Transverse colon (tissue), 4 donors: ENCODE measurements around the gene AGBL4. TPM values are rescaled to one million over a fixed set of nuclear protein-coding genes. Genes with fewer than 3 reads are reported as not detected.

Experiments
- DNase-seq: peaks from one replicate; pipeline ENCODE4 v3.0.0-alpha.2; 2019
- H3K27ac ChIP-seq, 4 donors: fragments of 200-600 bp; sonication (generic); 2 replicates each; pipeline ENCODE4 v1.5.1; 2016 to 2018; ENCODE audit warnings: inconsistent platforms in 4 of 4
- H3K27me3 ChIP-seq: fragments of 200-600 bp; sonication (generic); 2 replicates; pipeline ENCODE4 v1.5.1; 2017; ENCODE audit warnings: inconsistent platforms
- H3K36me3 ChIP-seq, 4 donors: fragments of 200-600 bp; sonication (generic); 2 replicates each; pipeline ENCODE4 v1.5.1; 2017 to 2019; ENCODE audit warnings: inconsistent platforms in 4 of 4
- H3K4me1 ChIP-seq, 4 donors: fragments of 200-600 bp; sonication (generic); 2 replicates each; pipeline ENCODE4 v1.5.1; 2017 to 2020; ENCODE audit warnings: inconsistent platforms in 4 of 4
- H3K4me3 ChIP-seq, 4 donors: fragments of 200-600 bp; sonication (generic); 1 replicate in 1 of 4; 2 replicates in 3 of 4; pipeline versions ENCODE4 v1.5.1 to v1.6.1; 2017 to 2019; ENCODE audit warnings: inconsistent platforms in 4 of 4
- H3K9me3 ChIP-seq, 2 donors: fragments of 200-600 bp; sonication (generic); 2 replicates each; pipeline ENCODE4 v1.5.1; 2017 to 2019; ENCODE audit warnings: inconsistent platforms in 2 of 2
- CTCF ChIP-seq, 5 experiments: fragments of 200-600 bp in 3 of 5; fragments of 450-650 bp in 2 of 5; sonication (generic) in 3 of 5; IDR thresholded peaks; 1 replicate in 2 of 5; 2 replicates in 3 of 5; pipeline ENCODE4 v1.5.1; 2016 to 2017; ENCODE audit warnings: antibody characterized with exemption in 5 of 5, inconsistent platforms in 3 of 5, mild to moderate bottlenecking in 2 of 5, moderate library complexity in 1 of 5
- EP300 ChIP-seq: sonication (generic); formaldehyde crosslinking; IDR thresholded peaks from one replicate; pipeline ENCODE4 v1.6.1; 2017; ENCODE audit warnings: antibody characterized with exemption, low read depth
- POLR2A ChIP-seq: fragments of 450-650 bp; IDR thresholded peaks from one replicate; pipeline ENCODE4 v1.6.1; 2016; ENCODE audit warnings: antibody characterized with exemption, mild to moderate bottlenecking, moderate library complexity
- POLR2AphosphoS5 ChIP-seq, 3 donors: sonication (generic); formaldehyde crosslinking; IDR thresholded peaks; one replicate each; pipeline ENCODE4 v1.6.1; 2016; ENCODE audit warnings: antibody characterized with exemption in 3 of 3
- WGBS, 2 donors: methylation state at CpG; one replicate each; pipeline ENCODE4 v1.1.5; 2018; ENCODE audit warnings: low coverage in 1 of 2; 5-methylcytosine and 5-hydroxymethylcytosine counted together
- in situ Hi-C, 4 donors: fragments of 200-750 bp; cut with MboI; loops; one replicate each; pipeline versions ENCODE4 v1.15.0 to v1.15.1; 2017; ENCODE audit warnings: low sequenced_read_pairs in 3 of 4, low pct_ligation_motif_present in 1 of 4, low pct_unique_long_range_greater_than_20kb in 1 of 4
- intact Hi-C: fragments of 100-400 bp; cut with DNase I; formaldehyde crosslinking; loops from one replicate; pipeline ENCODE4 v1.15.1; 2023; ENCODE audit warnings: low total_unique reads
- total RNA-seq, 4 donors: library from RNA; depleted of rRNA; stranded (reverse); fragments of >200 nt; gene quantifications; one replicate each; pipeline ENCODE4 v1.1.0, GENCODE V29; 2016

AGBL4 gene
- total RNA-seq, 4 donors from 2014 or later: 0.82 TPM; not detected in 3

- Histone ChIP-seq H3K27me3 (no peaks in the 10 kb centered on the region), H3K4me3 (no peak overlapping the region), H3K36me3 (no peaks in the 10 kb centered on the region), H3K27ac (no peak overlapping the region), H3K9me3 (no peaks in the 10 kb centered on the region), H3K4me1 (no peaks in the 10 kb centered on the region)
- DNase-seq: no peak
- TF ChIP-seq POLR2A (no peak), EP300 (no peak), CTCF (IDR thresholded peaks at IDR 0.05) (no peak), POLR2AphosphoS5 (IDR thresholded peaks at IDR 0.05) (no peak)
- 58 to 60% methylated on average over 2 to 3 of the region's 3 CpGs for WGBS, 2 donors
- in situ Hi-C loops (loop anchor here in 1 of 4 donors (25.0 kb wide), 1 partner anchor 241 kb away; no protein-coding TSS in a partner anchor), intact Hi-C loops (no loop called here)
These were observed 1452.3 kb downstream of the AGBL4 start for GRCh38 chr1:48571303-48571987.

- H3K27me3 ChIP-seq: no peaks in the 10 kb centered on the region
- no peak for DNase-seq
- WGBS, 2 donors: 54 to 58% methylated on average over 5 to 7 of the region's 7 CpGs
These were observed 1453.2 kb downstream of the AGBL4 start for GRCh38 chr1:48570568-48570967.

GRCh38 chr1:48568501-48568900 lies 1455.3 kb downstream of the AGBL4 start:
- H3K9me3 ChIP-seq: no peaks in the 10 kb centered on the region
- H3K27me3 ChIP-seq: no peaks in the 10 kb centered on the region
- in situ Hi-C loops (loop anchor here in 1 of 4 donors (25.0 kb wide), 1 partner anchor 244 kb away; no protein-coding TSS in a partner anchor), intact Hi-C loops (no loop called here)
- H3K4me3 ChIP-seq: no peak overlapping the region
- no peaks in the 10 kb centered on the region for H3K4me1 ChIP-seq
- no peak overlapping the region for H3K27ac ChIP-seq
- no peak for TF ChIP-seq EP300
- TF ChIP-seq POLR2A: no peak
- TF ChIP-seq POLR2AphosphoS5 (IDR thresholded peaks at IDR 0.05): no peak
- TF ChIP-seq CTCF (IDR thresholded peaks at IDR 0.05): no peak
- 75% methylated on average over 2 of the region's 2 CpGs; no CpG with 5 or more reads in 1 of the 2 donors for WGBS, 2 donors
- no peak for DNase-seq
- H3K36me3 ChIP-seq: no peaks in the 10 kb centered on the region

More at GRCh38 chr1:48570568-48570967, 1453.2 kb downstream of the AGBL4 start:
- in situ Hi-C loops (loop anchor here in 1 of 4 donors (25.0 kb wide), 1 partner anchor 242 kb away; no protein-coding TSS in a partner anchor), intact Hi-C loops (no loop called here)
- no peak for TF ChIP-seq CTCF (IDR thresholded peaks at IDR 0.05)
- peak in 1 of 3 donors; percentile 59 for TF ChIP-seq POLR2AphosphoS5 (IDR thresholded peaks at IDR 0.05)
- Histone ChIP-seq H3K36me3 (no peaks in the 10 kb centered on the region), H3K4me1 (no peaks in the 10 kb centered on the region), H3K27ac (no peak overlapping the region), H3K9me3 (no peaks in the 10 kb centered on the region), H3K4me3 (no peak overlapping the region)

GRCh38 chr1:48566492-48566891 lies 1457.3 kb downstream of the AGBL4 start:
- intact Hi-C loops (no loop called here), in situ Hi-C loops (loop anchor here in 1 of 4 donors (25.0 kb wide), 1 partner anchor 246 kb away; no protein-coding TSS in a partner anchor)
- Histone ChIP-seq H3K9me3 (no peaks in the 10 kb centered on the region), H3K27me3 (no peaks in the 10 kb centered on the region), H3K4me3 (no peak overlapping the region), H3K36me3 (no peaks in the 10 kb centered on the region), H3K4me1 (no peaks in the 10 kb centered on the region), H3K27ac (no peak overlapping the region)
- WGBS, 2 donors: 85% methylated on average over 2 of the region's 2 CpGs; no CpG with 5 or more reads in 1 of the 2 donors
- DNase-seq: no peak
- TF ChIP-seq POLR2A (no peak), EP300 (no peak), CTCF (IDR thresholded peaks at IDR 0.05) (no peak), POLR2AphosphoS5 (IDR thresholded peaks at IDR 0.05) (no peak)
